Measurements from ENCODE around the gene CYTIP. TPM values are rescaled to one million over a fixed set of nuclear protein-coding genes. Genes with fewer than 3 reads are reported as not detected.

Gene CYTIP
- total RNA-seq, 1 donor from 2014 or later, result 8.2 TPM

DNA sequence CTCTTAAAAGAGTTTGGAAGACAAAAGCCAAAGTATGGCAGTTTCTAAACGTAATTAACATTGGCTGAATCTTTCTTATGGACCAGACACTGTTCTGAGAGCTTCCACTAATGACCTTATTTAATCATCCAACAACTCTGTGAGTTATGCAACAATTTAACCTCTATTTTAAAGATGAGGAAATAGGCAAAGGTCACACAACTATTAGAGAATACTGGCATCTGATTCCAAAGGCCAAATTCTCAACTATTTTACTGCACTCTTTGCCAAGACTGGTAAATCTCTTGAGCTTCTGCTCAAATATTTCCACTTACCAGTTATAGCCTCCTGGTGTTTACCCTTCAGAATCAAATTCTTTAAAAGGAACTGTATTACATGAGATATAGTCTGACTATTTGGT is 76.2 kb downstream of the CYTIP start:
- no peak for DNase-seq

Other genes with a start within 250 kb of the CYTIP start
- 8.3 TPM for gene GALNT5, start 186.4 kb downstream of the CYTIP start, total RNA-seq
- gene ERMN, start 118.3 kb downstream of the CYTIP start, total RNA-seq, result 0.10 TPM
- 3.6 TPM for gene ACVR1C, start 184.8 kb upstream of the CYTIP start, total RNA-seq

Measured in skin of body (tissue), 2 donors.